Epithelial cell of proximal tubule (primary cell): ENCODE data around the gene DENND2D. TPM values are rescaled to one million over a fixed set of nuclear protein-coding genes. Genes with fewer than 3 reads are reported as not detected.
"Not testable (repeated sequence)": the region's sequence is repeated elsewhere in the genome, so short reads cannot be mapped to it uniquely, and the experiment has no call there.

ENCODE experiments used
- DNase-seq: peaks from one replicate; pipeline ENCODE4 v3.0.0-alpha.2; 2011; ENCODE audit warnings: low read depth
- H3K4me3 ChIP-seq: 2 replicates; pipeline ENCODE4 v1.5.1; 2011; ENCODE audit warnings: low read depth, mild to moderate bottlenecking, low read length
- CTCF ChIP-seq: conservative IDR thresholded peaks from 2 replicates; pipeline ENCODE4 v1.5.1; 2012; ENCODE audit warnings: low read depth, mild to moderate bottlenecking, low read length
- total RNA-seq: library from RNA; depleted of rRNA; stranded (reverse); fragments of >200 nt; gene quantifications from 2 replicates; pipeline ENCODE4 v1.2.3, GENCODE V29; 2015

DENND2D gene
- total RNA-seq, 1 donor from 2014 or later, result 8.1 TPM

- no peak for DNase-seq
- TF ChIP-seq CTCF, result no peak
- H3K4me3 ChIP-seq, result no peak overlapping the region
Observed at GRCh38 chr1:111216751-111217150, 16.3 kb upstream of the DENND2D start.

- not testable (repeated sequence) for H3K4me3 ChIP-seq
Observed at GRCh38 chr1:111215285-111215684, 14.8 kb upstream of the DENND2D start.

GRCh38 chr1:111214884-111215283 is 14.4 kb upstream of the DENND2D start:
- no peak for TF ChIP-seq CTCF
- H3K4me3 ChIP-seq, result no peak overlapping the region
- no peak for DNase-seq

More at GRCh38 chr1:111215285-111215684, 14.8 kb upstream of the DENND2D start:
- DNase-seq, result not testable (repeated sequence)

GRCh38 chr1:111214074-111214801 is 13.8 kb upstream of the DENND2D start:
- no peak overlapping the region for H3K4me3 ChIP-seq
- no peak for TF ChIP-seq CTCF
- DNase-seq, result no peak

GRCh38 chr1:111213412-111213811 is 13.0 kb upstream of the DENND2D start:
- no peak for DNase-seq
- no peak overlapping the region for H3K4me3 ChIP-seq
- no peak for TF ChIP-seq CTCF

- no peak for TF ChIP-seq CTCF
- no peak for DNase-seq
Observed at GRCh38 chr1:111212634-111213335, 12.3 kb upstream of the DENND2D start.

GRCh38 chr1:111211921-111212320 is 11.5 kb upstream of the DENND2D start:
- H3K4me3 ChIP-seq, result no peak overlapping the region
- no peak for TF ChIP-seq CTCF
- DNase-seq, result no peak

More at GRCh38 chr1:111212634-111213335, 12.3 kb upstream of the DENND2D start:
- no peak overlapping the region for H3K4me3 ChIP-seq
